C4-2B (cell line): Measurements from ENCODE around the gene CREBRF.

Experiments
- ZFX ChIP-seq: fragments of 450-650 bp; IDR thresholded peaks from 2 replicates; pipeline ENCODE4 v1.6.1; 2017
- TF ChIP-seq, protein P1 (sequence below): fragments of 450-650 bp; conservative IDR thresholded peaks from 2 replicates; pipeline ENCODE4 v1.5.1; 2017; ENCODE audit warnings: mild to moderate bottlenecking

GRCh38 chr5:173101245-173101644 lies 45.1 kb downstream of the CREBRF start:
- TF ChIP-seq, protein P1, sequence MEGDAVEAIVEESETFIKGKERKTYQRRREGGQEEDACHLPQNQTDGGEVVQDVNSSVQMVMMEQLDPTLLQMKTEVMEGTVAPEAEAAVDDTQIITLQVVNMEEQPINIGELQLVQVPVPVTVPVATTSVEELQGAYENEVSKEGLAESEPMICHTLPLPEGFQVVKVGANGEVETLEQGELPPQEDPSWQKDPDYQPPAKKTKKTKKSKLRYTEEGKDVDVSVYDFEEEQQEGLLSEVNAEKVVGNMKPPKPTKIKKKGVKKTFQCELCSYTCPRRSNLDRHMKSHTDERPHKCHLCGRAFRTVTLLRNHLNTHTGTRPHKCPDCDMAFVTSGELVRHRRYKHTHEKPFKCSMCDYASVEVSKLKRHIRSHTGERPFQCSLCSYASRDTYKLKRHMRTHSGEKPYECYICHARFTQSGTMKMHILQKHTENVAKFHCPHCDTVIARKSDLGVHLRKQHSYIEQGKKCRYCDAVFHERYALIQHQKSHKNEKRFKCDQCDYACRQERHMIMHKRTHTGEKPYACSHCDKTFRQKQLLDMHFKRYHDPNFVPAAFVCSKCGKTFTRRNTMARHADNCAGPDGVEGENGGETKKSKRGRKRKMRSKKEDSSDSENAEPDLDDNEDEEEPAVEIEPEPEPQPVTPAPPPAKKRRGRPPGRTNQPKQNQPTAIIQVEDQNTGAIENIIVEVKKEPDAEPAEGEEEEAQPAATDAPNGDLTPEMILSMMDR, result no peak
- TF ChIP-seq ZFX, result no peak
